Heart right ventricle (tissue), 16 donors: ENCODE data around the gene GNAO1. TPM values are rescaled to one million over a fixed set of nuclear protein-coding genes. Genes with fewer than 3 reads are reported as not detected.

Experiments
- ATAC-seq, 8 donors: fragments of 200-7000 bp; cut with Tn5 transposase; one replicate each; pipeline ENCODE4 v1.9.1; 2020; ENCODE audit warnings: mild to moderate bottlenecking in 8 of 8, moderate library complexity in 8 of 8, moderate number of reproducible peaks in 1 of 8
- DNase-seq, 2 donors: peaks; one replicate each; pipeline ENCODE4 v3.0.0-alpha.2; 2020
- H3K27ac ChIP-seq, 10 donors: fragments of 200-600 bp; sonication (generic) in 2 of 10; one replicate each; pipeline versions ENCODE4 v1.5.0 to v1.8.0; 2020 to 2022; ENCODE audit warnings: mild to moderate bottlenecking in 3 of 10
- H3K27me3 ChIP-seq, 7 donors: fragments of 200-600 bp; one replicate each; pipeline ENCODE4 v1.8.0; 2021 to 2022; ENCODE audit warnings: mild to moderate bottlenecking in 2 of 7
- H3K36me3 ChIP-seq, 9 donors: fragments of 200-600 bp; sonication (generic) in 1 of 9; one replicate each; pipeline versions ENCODE4 v1.5.0 to v1.8.0; 2020 to 2022; ENCODE audit warnings: mild to moderate bottlenecking in 2 of 9
- H3K4me1 ChIP-seq, 9 donors: fragments of 200-600 bp; sonication (generic) in 1 of 9; one replicate each; pipeline versions ENCODE4 v1.5.0 to v1.8.0; 2020 to 2022; ENCODE audit warnings: mild to moderate bottlenecking in 4 of 9
- H3K4me3 ChIP-seq, 10 donors: fragments of 200-600 bp; sonication (generic) in 2 of 10; one replicate each; pipeline versions ENCODE4 v1.5.0 to v1.8.0; 2020 to 2022; ENCODE audit warnings: mild to moderate bottlenecking in 7 of 10, moderate library complexity in 2 of 10
- H3K9me3 ChIP-seq, 11 donors: fragments of 200-600 bp in 10 of 11; sonication (generic) in 2 of 11; one replicate each; pipeline versions ENCODE4 v1.5.0 to v1.8.0; 2013 to 2022; ENCODE audit warnings: mild to moderate bottlenecking in 2 of 11, control low read depth in 1 of 11, moderate library complexity in 1 of 11
- CTCF ChIP-seq, 9 donors: fragments of 200-600 bp; sonication (generic) in 2 of 9; IDR thresholded peaks; one replicate each; pipeline versions ENCODE4 v1.5.0 to v1.8.0; 2021 to 2022; ENCODE audit warnings: antibody characterized with exemption in 9 of 9, mild to moderate bottlenecking in 5 of 9, moderate library complexity in 1 of 9
- WGBS, 2 donors: extraction: QIAGEN DNeasy Blood & Tissue Kit; methylation state at CpG; one replicate each; pipeline ENCODE4 v1.1.7; 2013; ENCODE audit warnings: inconsistent platforms in 1 of 2; 5-methylcytosine and 5-hydroxymethylcytosine counted together
- intact Hi-C, 10 donors: fragments of 100-400 bp; cut with DNase I; formaldehyde crosslinking; loops; one replicate each; pipeline versions ENCODE4 v1.11.1 to v1.14.2; 2022
- long read RNA-seq, 3 donors: library from polyadenylated mRNA; unstranded; transcript quantifications; one replicate each; pipeline ENCODE4 v2.0.0, GENCODE V29; 2020 to 2021
- polyA plus RNA-seq, 2 donors: library from polyadenylated mRNA; stranded (reverse); fragments of 200-250 nt; gene quantifications; one replicate each; pipeline ENCODE4 v1.2.3, GENCODE V29; 2013
- total RNA-seq, 10 donors: library from RNA; stranded (reverse); fragmentation: NEBNext Ultra II Directional in 3 of 10; extraction: Animal tissue kit (Norgen Biotek cat#: 25700) in 3 of 10; gene quantifications; one replicate each; pipeline versions ENCODE4 v1.2.1 to v1.2.4, GENCODE V29; 2021 to 2023
- donor health status: Arrhythmogenic right ventricular cardiomyopathy.
- donor health status: ischemic (EF 13 %, LVEDD 7.1; RV severe dilation, severe dysfunction).
- donor health status: healthy with polysubstance abuse.
- donor health status: DM: no; HTN: yes; CAD: no.
- donor health status: DM: no; HTN: no; CAD: no.
- donor health status: ischemic (EF 25% LVEDD 6.9; RV normal size, moderate dysfunction).
- donor health status: ischemic (EF 25% LVEDD 5.7; RV mildly dilated, moderate dysfunction).
- donor health status: healthy.
- donor health status: DM: yes; HTN: yes; CAD: no.
- donor health status: Ischemic cardiomyopathy.
- donor health status: ischemic (EF 35%, LVEDD 5.7; RV mildly dilated, moderate dysfunction).
- donor health status: nonischemic (EF 11% LVEDD 7.7; RV severe dilation, severe dysfunction).
- donor health status: DM: yes; HTN: yes; CAD: no.
- donor health status: PGD.
- donor health status: ischemic (EF 29% LVEDD 5.4; RV normal size, mild dysfunction).
- donor health status: nonischemic (EF 23%, LVEDD 6.1; RV moderate dilation, normal function).

Gene GNAO1
- total RNA-seq (10 to 100 TPM in 9 of 10 donors, 1 to 10 TPM in 1; 6.4 to 36.7 (median 14.4) TPM), polyA plus RNA-seq (10 to 100 TPM in 1 of 2 donors, 1 to 10 TPM in 1; 1.4 to 11.9 TPM)
- long read RNA-seq, donor 1, partial matches to known transcripts, result 1 of 12 reads
- long read RNA-seq, donor 1, other reads (novel, unspliced or antisense), result 8 of 12 reads
- long read RNA-seq, donor 2, partial matches to known transcripts, result 1 of 5 reads
- long read RNA-seq, donor 2, other reads (novel, unspliced or antisense), result 1 of 5 reads
- long read RNA-seq, donor 3, partial matches to known transcripts, result 2 of 12 reads
- long read RNA-seq, donor 3, other reads (novel, unspliced or antisense), result 5 of 12 reads

- Histone ChIP-seq H3K27me3 (peaks cover 0 to 81% (median 20%) of the 10 kb centered on the region in 7 donors), H3K4me3 (peak within 1 kb of the TSS; percentile 58 to 84 (median 72)), H3K27ac (peak within 1 kb of the TSS; percentile 21 to 96 (median 90)), H3K9me3 (no peaks in the 10 kb centered on the region), H3K4me1 (peaks cover 0 to 50% (median 27%) of the 10 kb centered on the region in 9 donors), H3K36me3 (no peaks in the 10 kb centered on the region)
- 0 to 1% methylated on average over 56 to 89 of the region's 91 CpGs for WGBS, 2 donors
- intact Hi-C loops, result loop anchor here in 9 of 10 donors (5.0 to 10.0 kb wide), 10 partner anchors 61 to 246 kb away; no protein-coding TSS in a partner anchor
- DNase-seq (peak; percentile 72 to 82), ATAC-seq (peak; percentile 72 to 91 (median 86))
- no peak for TF ChIP-seq CTCF (IDR thresholded peaks at IDR 0.05)
Observed at GRCh38 chr16:56191156-56191815, at the start of gene GNAO1. GNAO1 (plus strand) TSS chr16:56191489; CDS start chr16:56192236, 747 bp downstream.

GRCh38 chr16:56143666-56144065 lies 47.6 kb upstream of the GNAO1 start:
- H3K9me3 ChIP-seq, result peaks cover 0 to 2% (median 0%) of the 10 kb centered on the region in 11 donors
- intact Hi-C loops, result no loop called here
- 26 to 51% methylated on average over 1 of the region's 1 CpG for WGBS, 2 donors
- H3K4me1 ChIP-seq, result no peaks in the 10 kb centered on the region
- ATAC-seq (peak in 1 of 8 donors; percentile 45), DNase-seq (no peak)
- TF ChIP-seq CTCF (IDR thresholded peaks at IDR 0.05), result no peak
- no peaks in the 10 kb centered on the region for H3K36me3 ChIP-seq
- no peak overlapping the region for H3K4me3 ChIP-seq
- peak overlapping the region in 2 of 10 donors; percentile 12 to 26 for H3K27ac ChIP-seq
- no peaks in the 10 kb centered on the region for H3K27me3 ChIP-seq

- DNase-seq (no peak), ATAC-seq (no peak)
- intact Hi-C loops, result no loop called here
- 71 to 79% methylated on average over 2 of the region's 2 CpGs for WGBS, 2 donors
- no peaks in the 10 kb centered on the region for H3K27me3 ChIP-seq
- H3K9me3 ChIP-seq, result peaks cover 0 to 2% (median 0%) of the 10 kb centered on the region in 11 donors
- TF ChIP-seq CTCF (IDR thresholded peaks at IDR 0.05), result no peak
- H3K4me1 ChIP-seq, result peaks cover 0 to 3% (median 0%) of the 10 kb centered on the region in 9 donors
- H3K27ac ChIP-seq, result no peak overlapping the region
- H3K36me3 ChIP-seq, result no peaks in the 10 kb centered on the region
- no peak overlapping the region for H3K4me3 ChIP-seq
Observed at GRCh38 chr16:56145369-56145768, 45.9 kb upstream of the GNAO1 start.

- Histone ChIP-seq H3K27me3 (no peaks in the 10 kb centered on the region), H3K4me3 (no peak overlapping the region), H3K9me3 (no peaks in the 10 kb centered on the region), H3K36me3 (no peaks in the 10 kb centered on the region), H3K4me1 (peaks cover 0 to 4% (median 0%) of the 10 kb centered on the region in 9 donors), H3K27ac (no peak overlapping the region)
- intact Hi-C loops, result no loop called here
- ATAC-seq (no peak), DNase-seq (no peak)
- WGBS, 2 donors, result 73 to 82% methylated on average over 2 of the region's 2 CpGs
- no peak for TF ChIP-seq CTCF (IDR thresholded peaks at IDR 0.05)
Observed at GRCh38 chr16:56151621-56152020, 39.7 kb upstream of the GNAO1 start.
